Endodermal cell (in vitro differentiated cells): Measurements from ENCODE around the gene CFAP92. TPM values are rescaled to one million over a fixed set of nuclear protein-coding genes. Genes with fewer than 3 reads are reported as not detected.

Source experiments
- DNase-seq: peaks from one replicate; pipeline ENCODE4 v3.0.0-alpha.2; 2017
- H3K27ac ChIP-seq: 2 replicates; pipeline ENCODE4 v1.5.1; 2013; ENCODE audit warnings: mild to moderate bottlenecking, low read depth, low read length, moderate library complexity
- H3K27me3 ChIP-seq: 2 replicates; pipeline ENCODE4 v1.6.1; 2013; ENCODE audit warnings: mild to moderate bottlenecking, low read length, moderate library complexity; ENCODE audit not compliant: insufficient read depth, control insufficient read depth, poor library complexity, severe bottlenecking
- H3K36me3 ChIP-seq: 2 replicates; pipeline ENCODE4 v1.7.0; 2013; ENCODE audit warnings: mild to moderate bottlenecking, low read length, moderate library complexity; ENCODE audit not compliant: control insufficient read depth, insufficient read depth
- H3K4me1 ChIP-seq: one replicate; pipeline ENCODE4 v1.7.0; 2013; ENCODE audit warnings: low read length; ENCODE audit not compliant: control insufficient read depth, insufficient read depth
- H3K4me3 ChIP-seq: 2 replicates; pipeline ENCODE4 v1.5.1; 2013; ENCODE audit warnings: mild to moderate bottlenecking, low read length, moderate library complexity
- H3K9ac ChIP-seq: 2 replicates; pipeline ENCODE4 v1.6.1; 2013; ENCODE audit warnings: mild to moderate bottlenecking, low read length, moderate library complexity; ENCODE audit not compliant: poor library complexity, severe bottlenecking; ENCODE audit errors: extremely low read depth
- H3K9me3 ChIP-seq: 2 replicates; pipeline ENCODE4 v1.6.1; 2013; ENCODE audit warnings: mild to moderate bottlenecking, low read length, moderate library complexity; ENCODE audit not compliant: control insufficient read depth
- H3K27ac Mint-ChIP-seq: 2 replicates; pipeline ENCODE4 v1.8.0; 2020; ENCODE audit warnings: mixed read lengths
- H3K27me3 Mint-ChIP-seq: 2 replicates; pipeline ENCODE4 v1.8.0; 2021; ENCODE audit warnings: mild to moderate bottlenecking, mixed read lengths; ENCODE audit not compliant: insufficient read depth
- H3K36me3 Mint-ChIP-seq: 2 replicates; pipeline ENCODE4 v1.8.0; 2020; ENCODE audit warnings: low read depth, mixed read lengths
- H3K4me1 Mint-ChIP-seq: 2 replicates; pipeline ENCODE4 v1.8.0; 2020; ENCODE audit warnings: mixed read lengths
- H3K4me3 Mint-ChIP-seq: 2 replicates; pipeline ENCODE4 v1.8.0; 2020; ENCODE audit warnings: mild to moderate bottlenecking, moderate library complexity, mixed read lengths
- H3K9me3 Mint-ChIP-seq: 2 replicates; pipeline ENCODE4 v1.8.0; 2020; ENCODE audit warnings: mild to moderate bottlenecking, mixed read lengths
- WGBS, 2 experiments: methylation state at CpG; one replicate each; pipeline versions ENCODE4 v1.1.5 to v1.1.7; 2013; ENCODE audit warnings: missing lambda C conversion rate in 2 of 2, mixed read lengths in 1 of 2; ENCODE audit not compliant: insufficient coverage in 1 of 2, insufficient read length in 1 of 2; 5-methylcytosine and 5-hydroxymethylcytosine counted together
- total RNA-seq, 2 donors: library from RNA; stranded (reverse); fragmentation: NEBNext Ultra II Directional in 1 of 2; extraction: Animal tissue kit (Norgen Biotek cat#: 25700) in 1 of 2; gene quantifications; 2 replicates in 1 of 2; 3 replicates in 1 of 2; pipeline ENCODE4 v1.2.1, GENCODE V29; 2021
- TF ChIP-seq, protein P1 (sequence below): fragments of 200-600 bp; sonication (generic); conservative IDR thresholded peaks from 2 replicates; pipeline ENCODE4 v1.5.0; 2021; ENCODE audit warnings: antibody characterized with exemption, mild to moderate bottlenecking

CFAP92 gene
- total RNA-seq, 2 donors from 2014 or later = 1.3 to 3.0 TPM

GRCh38 chr3:129040039-129040336 is 46.1 kb upstream of the CFAP92 start:
- peak; percentile 42 for DNase-seq

DNA sequence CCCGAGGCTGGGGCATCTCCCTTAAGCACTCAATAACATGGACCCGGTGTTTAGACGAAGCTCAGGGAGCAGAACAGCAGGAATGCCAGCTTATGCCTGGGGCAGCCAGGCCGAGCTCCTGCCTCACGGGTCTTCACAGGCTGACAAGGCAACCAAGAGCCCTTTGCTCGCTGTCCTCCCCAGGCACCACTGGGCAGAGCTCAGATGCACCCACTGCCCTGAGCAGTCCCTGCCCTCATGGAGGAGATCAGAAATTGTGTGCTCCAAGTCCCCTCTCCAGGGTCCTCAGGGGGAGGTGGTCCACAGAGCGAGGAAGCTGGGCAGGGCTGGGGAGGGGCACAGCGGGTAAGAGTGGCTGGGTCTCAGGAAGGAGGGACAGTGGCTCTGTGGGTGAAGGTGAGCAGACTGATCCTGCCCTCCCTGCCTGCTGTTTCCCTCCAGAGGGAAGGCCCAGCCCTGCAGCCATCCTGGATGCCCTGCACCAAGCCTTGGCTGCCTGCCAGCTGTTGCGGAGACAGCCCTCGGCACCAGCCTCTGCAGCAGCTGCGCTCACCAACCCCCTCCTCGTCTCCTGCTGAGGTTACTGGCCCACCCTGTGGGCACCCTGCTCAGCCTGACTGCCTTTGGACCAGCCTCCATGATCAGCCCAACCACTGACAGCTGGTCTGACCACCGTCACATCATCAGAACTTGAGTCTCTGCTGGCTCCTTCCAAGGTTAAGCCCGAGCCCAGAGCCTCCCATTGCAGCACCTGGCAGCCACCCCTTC is 45.6 kb upstream of the CFAP92 start:
- no peaks in the 10 kb centered on the region for H3K36me3 ChIP-seq
- H3K9me3 ChIP-seq = no peaks in the 10 kb centered on the region
- no peak overlapping the region for H3K27ac ChIP-seq
- H3K4me1 ChIP-seq = no peaks in the 10 kb centered on the region
- Mint-ChIP-seq H3K4me3 (no peak overlapping the region), H3K27ac (no peak overlapping the region), H3K27me3 (peaks cover 11% of the 10 kb centered on the region), H3K9me3 (peaks cover under 1% of the 10 kb centered on the region), H3K4me1 (peaks cover 10% of the 10 kb centered on the region), H3K36me3 (no peaks in the 10 kb centered on the region)
- no peak overlapping the region for H3K9ac ChIP-seq
- peak; percentile 53 for DNase-seq
- H3K27me3 ChIP-seq = no peaks in the 10 kb centered on the region
- no peak overlapping the region for H3K4me3 ChIP-seq
- TF ChIP-seq, protein P1, sequence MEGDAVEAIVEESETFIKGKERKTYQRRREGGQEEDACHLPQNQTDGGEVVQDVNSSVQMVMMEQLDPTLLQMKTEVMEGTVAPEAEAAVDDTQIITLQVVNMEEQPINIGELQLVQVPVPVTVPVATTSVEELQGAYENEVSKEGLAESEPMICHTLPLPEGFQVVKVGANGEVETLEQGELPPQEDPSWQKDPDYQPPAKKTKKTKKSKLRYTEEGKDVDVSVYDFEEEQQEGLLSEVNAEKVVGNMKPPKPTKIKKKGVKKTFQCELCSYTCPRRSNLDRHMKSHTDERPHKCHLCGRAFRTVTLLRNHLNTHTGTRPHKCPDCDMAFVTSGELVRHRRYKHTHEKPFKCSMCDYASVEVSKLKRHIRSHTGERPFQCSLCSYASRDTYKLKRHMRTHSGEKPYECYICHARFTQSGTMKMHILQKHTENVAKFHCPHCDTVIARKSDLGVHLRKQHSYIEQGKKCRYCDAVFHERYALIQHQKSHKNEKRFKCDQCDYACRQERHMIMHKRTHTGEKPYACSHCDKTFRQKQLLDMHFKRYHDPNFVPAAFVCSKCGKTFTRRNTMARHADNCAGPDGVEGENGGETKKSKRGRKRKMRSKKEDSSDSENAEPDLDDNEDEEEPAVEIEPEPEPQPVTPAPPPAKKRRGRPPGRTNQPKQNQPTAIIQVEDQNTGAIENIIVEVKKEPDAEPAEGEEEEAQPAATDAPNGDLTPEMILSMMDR = no peak
- WGBS, 2 experiments = 92 to 93% methylated on average over 10 to 14 of the region's 14 CpGs

More at GRCh38 chr3:129040039-129040336, 46.1 kb upstream of the CFAP92 start:
- 87 to 100% methylated on average over 1 to 3 of the region's 3 CpGs for WGBS, 2 experiments
- Histone ChIP-seq H3K4me1 (no peaks in the 10 kb centered on the region), H3K27me3 (no peaks in the 10 kb centered on the region), H3K27ac (no peak overlapping the region), H3K36me3 (no peaks in the 10 kb centered on the region), H3K4me3 (no peak overlapping the region), H3K9ac (no peak overlapping the region), H3K9me3 (no peaks in the 10 kb centered on the region)
- Mint-ChIP-seq H3K36me3 (no peaks in the 10 kb centered on the region), H3K4me1 (peaks cover 10% of the 10 kb centered on the region), H3K9me3 (peaks cover 5% of the 10 kb centered on the region), H3K4me3 (no peak overlapping the region), H3K27ac (no peak overlapping the region), H3K27me3 (peaks cover 16% of the 10 kb centered on the region)
- TF ChIP-seq, protein P1 = no peak

GRCh38 chr3:129038121-129038855 is 44.4 kb upstream of the CFAP92 start:
- peak; percentile 47 for DNase-seq
- whole genome bisulfite sequencing, 2 experiments = 88 to 89% methylated on average over 6 to 10 of the region's 10 CpGs

More at GRCh38 chr3:129038121-129038855, 44.4 kb upstream of the CFAP92 start:
- H3K36me3 ChIP-seq = no peaks in the 10 kb centered on the region
- TF ChIP-seq, protein P1 = peak; percentile 21
- no peaks in the 10 kb centered on the region for H3K36me3 Mint-ChIP-seq
- H3K27me3 ChIP-seq = no peaks in the 10 kb centered on the region
- no peak overlapping the region for H3K4me3 ChIP-seq
- H3K27me3 Mint-ChIP-seq = peaks cover 8% of the 10 kb centered on the region
- no peaks in the 10 kb centered on the region for H3K4me1 ChIP-seq
- no peak overlapping the region for H3K27ac ChIP-seq
- H3K4me1 Mint-ChIP-seq = peaks cover 10% of the 10 kb centered on the region
- H3K9me3 ChIP-seq = no peaks in the 10 kb centered on the region
- no peak overlapping the region for H3K27ac Mint-ChIP-seq
- no peak overlapping the region for H3K9ac ChIP-seq
- no peak overlapping the region for H3K4me3 Mint-ChIP-seq
- H3K9me3 Mint-ChIP-seq = no peaks in the 10 kb centered on the region
